ENCODE results near the gene HS1BP3.

The HS1BP3 gene

GRCh38 chr2:20660506-20661420 lies 9.9 kb upstream of the HS1BP3 start:
- Histone ChIP-seq H3K36me3 (ENCODE audit: control insufficient read depth, insufficient read depth, low read length) (no peaks in the 10 kb centered on the region), H3K9ac (ENCODE audit: low read depth, low read length) (no peak overlapping the region), H3K4me1 (ENCODE audit: control insufficient read depth, insufficient read depth, low read length) (peaks cover 19% of the 10 kb centered on the region; the same call in 1 of the 2 replicates), H3K27me3 (ENCODE audit: control insufficient read depth, insufficient read depth, low read length) (peaks cover 59% of the 10 kb centered on the region), H3K27ac (ENCODE audit: low read depth, low read length) (no peak overlapping the region), H3K9me3 (ENCODE audit: control insufficient read depth, insufficient read depth, low read length) (no peaks in the 10 kb centered on the region), H3K4me3 (ENCODE audit: low read depth, low read length) (no peak overlapping the region)

GRCh38 chr2:20657522-20658235 lies 6.8 kb upstream of the HS1BP3 start:
- H3K9me3 ChIP-seq (ENCODE audit: control insufficient read depth, insufficient read depth, low read length): no peaks in the 10 kb centered on the region
- H3K36me3 ChIP-seq (ENCODE audit: control insufficient read depth, insufficient read depth, low read length): no peaks in the 10 kb centered on the region
- H3K27ac ChIP-seq (ENCODE audit: low read depth, low read length): no peak overlapping the region
- H3K27me3 ChIP-seq (ENCODE audit: control insufficient read depth, insufficient read depth, low read length): peaks cover 32% of the 10 kb centered on the region
- peaks cover 5% of the 10 kb centered on the region; the same call in 1 of the 2 replicates for H3K4me1 ChIP-seq (ENCODE audit: control insufficient read depth, insufficient read depth, low read length)
- no peak overlapping the region for H3K4me3 ChIP-seq (ENCODE audit: low read depth, low read length)
- H3K9ac ChIP-seq (ENCODE audit: low read depth, low read length): no peak overlapping the region

- no peak overlapping the region for H3K9ac ChIP-seq (ENCODE audit: low read depth, low read length)
- peaks cover 7% of the 10 kb centered on the region; the same call in 1 of the 2 replicates for H3K4me1 ChIP-seq (ENCODE audit: control insufficient read depth, insufficient read depth, low read length)
- no peaks in the 10 kb centered on the region for H3K36me3 ChIP-seq (ENCODE audit: control insufficient read depth, insufficient read depth, low read length)
- peaks cover 27% of the 10 kb centered on the region for H3K27me3 ChIP-seq (ENCODE audit: control insufficient read depth, insufficient read depth, low read length)
- H3K27ac ChIP-seq (ENCODE audit: low read depth, low read length): no peak overlapping the region
- no peaks in the 10 kb centered on the region for H3K9me3 ChIP-seq (ENCODE audit: control insufficient read depth, insufficient read depth, low read length)
- H3K4me3 ChIP-seq (ENCODE audit: low read depth, low read length): no peak overlapping the region
Measured at GRCh38 chr2:20656561-20656960, 5.7 kb upstream of the HS1BP3 start.

GRCh38 chr2:20654535-20654813 lies 3.6 kb upstream of the HS1BP3 start:
- H3K27me3 ChIP-seq (ENCODE audit: control insufficient read depth, insufficient read depth, low read length): peaks cover 22% of the 10 kb centered on the region
- H3K27ac ChIP-seq (ENCODE audit: low read depth, low read length): no peak overlapping the region
- H3K4me3 ChIP-seq (ENCODE audit: low read depth, low read length): no peak overlapping the region
- H3K9ac ChIP-seq (ENCODE audit: low read depth, low read length): no peak overlapping the region
- H3K4me1 ChIP-seq (ENCODE audit: control insufficient read depth, insufficient read depth, low read length): peaks cover 11% of the 10 kb centered on the region
- H3K36me3 ChIP-seq (ENCODE audit: control insufficient read depth, insufficient read depth, low read length): no peaks in the 10 kb centered on the region
- no peaks in the 10 kb centered on the region for H3K9me3 ChIP-seq (ENCODE audit: control insufficient read depth, insufficient read depth, low read length)

DNA sequence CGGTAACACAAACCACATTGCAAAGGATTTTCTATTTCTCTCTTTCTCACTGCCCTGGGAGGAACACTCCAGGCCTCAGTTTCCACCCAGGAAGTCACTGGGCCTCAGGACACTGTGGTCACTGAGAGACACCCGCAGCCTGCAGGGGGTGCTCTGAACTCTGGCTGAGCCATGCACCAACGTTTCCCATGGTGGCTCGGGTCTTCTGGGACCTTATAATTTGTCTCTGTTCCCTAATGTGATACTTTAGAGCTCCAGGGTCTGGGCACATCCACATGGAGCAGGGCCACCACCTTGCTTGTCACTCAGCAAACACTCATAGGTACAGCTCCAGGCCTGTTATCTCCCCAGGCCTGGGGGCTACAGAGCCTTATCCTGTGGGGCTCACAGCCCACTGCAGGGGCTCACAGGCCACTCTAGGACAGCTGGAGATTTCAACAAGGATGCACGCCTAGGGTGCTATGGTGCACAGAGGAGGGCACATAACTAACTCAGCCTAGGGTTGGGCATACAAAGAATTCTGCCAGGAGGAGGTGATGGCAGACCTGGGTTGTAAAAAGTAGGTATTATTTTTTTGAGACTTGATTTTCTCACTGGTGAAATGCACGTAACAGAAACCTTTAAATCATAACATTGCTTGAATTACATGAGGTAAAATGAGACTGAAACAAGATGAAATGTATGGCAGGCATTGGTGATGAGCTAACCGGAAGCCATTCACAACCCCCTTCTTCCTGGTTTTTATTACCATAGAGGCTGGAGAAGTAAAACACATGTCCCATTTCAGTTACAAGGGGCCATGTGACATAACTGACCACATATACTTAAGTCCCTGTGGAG lies 3.0 kb upstream of the HS1BP3 start:
- Histone ChIP-seq H3K27ac (ENCODE audit: low read depth, low read length) (no peak overlapping the region), H3K4me3 (ENCODE audit: low read depth, low read length) (no peak overlapping the region), H3K9me3 (ENCODE audit: control insufficient read depth, insufficient read depth, low read length) (no peaks in the 10 kb centered on the region), H3K9ac (ENCODE audit: low read depth, low read length) (no peak overlapping the region), H3K27me3 (ENCODE audit: control insufficient read depth, insufficient read depth, low read length) (peaks cover 19% of the 10 kb centered on the region), H3K36me3 (ENCODE audit: control insufficient read depth, insufficient read depth, low read length) (no peaks in the 10 kb centered on the region), H3K4me1 (ENCODE audit: control insufficient read depth, insufficient read depth, low read length) (peaks cover 11% of the 10 kb centered on the region)

- Histone ChIP-seq H3K9ac (ENCODE audit: low read depth, low read length) (no peak overlapping the region), H3K27me3 (ENCODE audit: control insufficient read depth, insufficient read depth, low read length) (peaks cover 19% of the 10 kb centered on the region), H3K27ac (ENCODE audit: low read depth, low read length) (no peak overlapping the region), H3K36me3 (ENCODE audit: control insufficient read depth, insufficient read depth, low read length) (no peaks in the 10 kb centered on the region), H3K9me3 (ENCODE audit: control insufficient read depth, insufficient read depth, low read length) (no peaks in the 10 kb centered on the region), H3K4me3 (ENCODE audit: low read depth, low read length) (no peak overlapping the region), H3K4me1 (ENCODE audit: control insufficient read depth, insufficient read depth, low read length) (peaks cover 11% of the 10 kb centered on the region)
Measured at GRCh38 chr2:20652673-20653575, 2.0 kb upstream of the HS1BP3 start.

GRCh38 chr2:20652141-20652540 lies 1.2 kb upstream of the HS1BP3 start:
- Histone ChIP-seq H3K9me3 (ENCODE audit: control insufficient read depth, insufficient read depth, low read length) (no peaks in the 10 kb centered on the region), H3K27ac (ENCODE audit: low read depth, low read length) (no peak overlapping the region), H3K4me3 (ENCODE audit: low read depth, low read length) (no peak overlapping the region), H3K27me3 (ENCODE audit: control insufficient read depth, insufficient read depth, low read length) (peaks cover 19% of the 10 kb centered on the region), H3K4me1 (ENCODE audit: control insufficient read depth, insufficient read depth, low read length) (peaks cover 11% of the 10 kb centered on the region), H3K36me3 (ENCODE audit: control insufficient read depth, insufficient read depth, low read length) (no peaks in the 10 kb centered on the region), H3K9ac (ENCODE audit: low read depth, low read length) (no peak overlapping the region)

DNA sequence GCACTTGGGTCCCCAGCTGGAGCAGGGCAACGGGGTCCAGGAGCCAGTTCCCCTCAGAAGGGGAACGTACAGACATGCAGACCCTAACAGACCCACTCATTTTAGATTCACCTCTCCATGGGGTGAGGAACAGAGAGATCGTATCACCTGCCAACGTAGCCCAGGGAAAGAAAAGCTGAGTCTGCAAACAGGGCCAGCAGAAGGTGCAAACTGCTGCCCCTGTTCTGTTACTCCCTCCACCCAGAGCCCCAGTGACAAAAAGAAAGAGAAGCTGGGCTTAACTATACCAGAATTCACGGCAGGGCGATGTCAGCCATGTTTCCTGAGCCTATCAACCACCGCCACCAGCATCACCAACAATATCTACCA lies 817 bp upstream of the HS1BP3 start:
- H3K27ac ChIP-seq (ENCODE audit: low read depth, low read length): no peak overlapping the region

DNA sequence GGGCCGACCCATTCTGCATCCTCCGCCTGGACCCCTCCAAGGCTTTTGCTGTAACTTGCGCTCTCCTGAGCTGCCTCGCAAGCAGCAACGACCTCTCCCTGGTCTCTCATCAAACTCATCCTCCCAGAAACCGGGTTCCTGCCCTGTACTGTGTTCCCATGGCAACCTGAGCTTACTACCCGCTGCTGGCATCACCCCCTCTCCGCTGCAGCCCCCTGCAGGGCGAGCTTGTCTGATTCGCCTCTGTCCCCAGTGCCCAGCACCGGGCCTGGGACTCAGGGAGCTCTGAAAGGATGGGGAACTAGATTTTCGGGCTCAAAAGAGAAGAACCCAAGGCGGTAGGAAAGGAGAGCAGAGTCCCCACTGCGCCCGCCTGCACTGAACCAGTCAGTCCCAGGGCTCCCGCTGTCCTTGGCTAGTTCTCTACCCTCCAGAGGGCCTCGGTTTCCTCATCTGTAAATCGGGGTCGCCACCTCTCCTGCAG lies 463 bp downstream of the HS1BP3 start:
- peaks cover 13% of the 10 kb centered on the region for H3K27me3 ChIP-seq (ENCODE audit: control insufficient read depth, insufficient read depth, low read length)
- H3K36me3 ChIP-seq (ENCODE audit: control insufficient read depth, insufficient read depth, low read length): no peaks in the 10 kb centered on the region
- peak overlapping the region; percentile 92 for H3K4me3 ChIP-seq (ENCODE audit: low read depth, low read length)
- H3K9ac ChIP-seq (ENCODE audit: low read depth, low read length): peak overlapping the region; percentile 37; the same call in 1 of the 2 replicates
- H3K9me3 ChIP-seq (ENCODE audit: control insufficient read depth, insufficient read depth, low read length): no peaks in the 10 kb centered on the region
- no peak overlapping the region for H3K27ac ChIP-seq (ENCODE audit: low read depth, low read length)
- H3K4me1 ChIP-seq (ENCODE audit: control insufficient read depth, insufficient read depth, low read length): peaks cover 7% of the 10 kb centered on the region

More for the DNA sequence above, 817 bp upstream of the HS1BP3 start:
- Histone ChIP-seq H3K4me3 (ENCODE audit: low read depth, low read length) (peak overlapping the region; percentile 92; the same call in 1 of the 2 replicates), H3K36me3 (ENCODE audit: control insufficient read depth, insufficient read depth, low read length) (no peaks in the 10 kb centered on the region), H3K4me1 (ENCODE audit: control insufficient read depth, insufficient read depth, low read length) (peaks cover 9% of the 10 kb centered on the region), H3K9me3 (ENCODE audit: control insufficient read depth, insufficient read depth, low read length) (no peaks in the 10 kb centered on the region), H3K9ac (ENCODE audit: low read depth, low read length) (no peak overlapping the region), H3K27me3 (ENCODE audit: control insufficient read depth, insufficient read depth, low read length) (peaks cover 18% of the 10 kb centered on the region)

GRCh38 chr2:20649976-20650375 lies 922 bp downstream of the HS1BP3 start:
- Histone ChIP-seq H3K27ac (ENCODE audit: low read depth, low read length) (no peak overlapping the region), H3K27me3 (ENCODE audit: control insufficient read depth, insufficient read depth, low read length) (peaks cover 11% of the 10 kb centered on the region; the same call in 1 of the 2 replicates), H3K4me1 (ENCODE audit: control insufficient read depth, insufficient read depth, low read length) (peaks cover 7% of the 10 kb centered on the region), H3K4me3 (ENCODE audit: low read depth, low read length) (peak overlapping the region; percentile 92), H3K9me3 (ENCODE audit: control insufficient read depth, insufficient read depth, low read length) (no peaks in the 10 kb centered on the region), H3K36me3 (ENCODE audit: control insufficient read depth, insufficient read depth, low read length) (no peaks in the 10 kb centered on the region), H3K9ac (ENCODE audit: low read depth, low read length) (no peak overlapping the region)

All from HUES48 (cell line).